Prostate gland (tissue), 2 donors: ENCODE results near the gene OR1I1.

Experiments used
- CTCF ChIP-seq, 4 experiments: fragments of 200-600 bp in 2 of 4; fragments of 450-650 bp in 2 of 4; sonication (generic) in 2 of 4; IDR thresholded peaks; 1 replicate in 3 of 4; 2 replicates in 1 of 4; pipeline ENCODE4 v1.5.1; 2016 to 2019; ENCODE audit warnings: antibody characterized with exemption in 4 of 4, mild to moderate bottlenecking in 2 of 4, moderate library complexity in 2 of 4
- POLR2A ChIP-seq: fragments of 450-650 bp; IDR thresholded peaks from one replicate; pipeline ENCODE4 v1.6.1; 2016; ENCODE audit warnings: antibody characterized with exemption, mild to moderate bottlenecking

- TF ChIP-seq CTCF (IDR thresholded peaks at IDR 0.05) (no peak), POLR2A (no peak)
These were observed 27.9 kb downstream of the OR1I1 start for GRCh38 chr19:15109768-15110417.
